Heart right ventricle (tissue), 16 donors: ENCODE results near the gene THTPA. TPM values are rescaled to one million over a fixed set of nuclear protein-coding genes. Genes with fewer than 3 reads are reported as not detected.

Experiments
- ATAC-seq, 8 donors: fragments of 200-7000 bp; cut with Tn5 transposase; one replicate each; pipeline ENCODE4 v1.9.1; 2020; ENCODE audit warnings: mild to moderate bottlenecking in 8 of 8, moderate library complexity in 8 of 8, moderate number of reproducible peaks in 1 of 8
- DNase-seq, 2 donors: peaks; one replicate each; pipeline ENCODE4 v3.0.0-alpha.2; 2020
- H3K27ac ChIP-seq, 10 donors: fragments of 200-600 bp; sonication (generic) in 2 of 10; one replicate each; pipeline versions ENCODE4 v1.5.0 to v1.8.0; 2020 to 2022; ENCODE audit warnings: mild to moderate bottlenecking in 3 of 10
- H3K27me3 ChIP-seq, 7 donors: fragments of 200-600 bp; one replicate each; pipeline ENCODE4 v1.8.0; 2021 to 2022; ENCODE audit warnings: mild to moderate bottlenecking in 2 of 7
- H3K36me3 ChIP-seq, 9 donors: fragments of 200-600 bp; sonication (generic) in 1 of 9; one replicate each; pipeline versions ENCODE4 v1.5.0 to v1.8.0; 2020 to 2022; ENCODE audit warnings: mild to moderate bottlenecking in 2 of 9
- H3K4me1 ChIP-seq, 9 donors: fragments of 200-600 bp; sonication (generic) in 1 of 9; one replicate each; pipeline versions ENCODE4 v1.5.0 to v1.8.0; 2020 to 2022; ENCODE audit warnings: mild to moderate bottlenecking in 4 of 9
- H3K4me3 ChIP-seq, 10 donors: fragments of 200-600 bp; sonication (generic) in 2 of 10; one replicate each; pipeline versions ENCODE4 v1.5.0 to v1.8.0; 2020 to 2022; ENCODE audit warnings: mild to moderate bottlenecking in 7 of 10, moderate library complexity in 2 of 10
- H3K9me3 ChIP-seq, 11 donors: fragments of 200-600 bp in 10 of 11; sonication (generic) in 2 of 11; one replicate each; pipeline versions ENCODE4 v1.5.0 to v1.8.0; 2013 to 2022; ENCODE audit warnings: mild to moderate bottlenecking in 2 of 11, control low read depth in 1 of 11, moderate library complexity in 1 of 11
- CTCF ChIP-seq, 9 donors: fragments of 200-600 bp; sonication (generic) in 2 of 9; IDR thresholded peaks; one replicate each; pipeline versions ENCODE4 v1.5.0 to v1.8.0; 2021 to 2022; ENCODE audit warnings: antibody characterized with exemption in 9 of 9, mild to moderate bottlenecking in 5 of 9, moderate library complexity in 1 of 9
- WGBS, 2 donors: extraction: QIAGEN DNeasy Blood & Tissue Kit; methylation state at CpG; one replicate each; pipeline ENCODE4 v1.1.7; 2013; ENCODE audit warnings: inconsistent platforms in 1 of 2; 5-methylcytosine and 5-hydroxymethylcytosine counted together
- intact Hi-C, 10 donors: fragments of 100-400 bp; cut with DNase I; formaldehyde crosslinking; loops; one replicate each; pipeline versions ENCODE4 v1.11.1 to v1.14.2; 2022
- polyA plus RNA-seq, 2 donors: library from polyadenylated mRNA; stranded (reverse); fragments of 200-250 nt; gene quantifications; one replicate each; pipeline ENCODE4 v1.2.3, GENCODE V29; 2013
- total RNA-seq, 10 donors: library from RNA; stranded (reverse); fragmentation: NEBNext Ultra II Directional in 3 of 10; extraction: Animal tissue kit (Norgen Biotek cat#: 25700) in 3 of 10; gene quantifications; one replicate each; pipeline versions ENCODE4 v1.2.1 to v1.2.4, GENCODE V29; 2021 to 2023
- donor health status: Arrhythmogenic right ventricular cardiomyopathy.
- donor health status: ischemic (EF 13 %, LVEDD 7.1; RV severe dilation, severe dysfunction).
- donor health status: healthy with polysubstance abuse.
- donor health status: DM: no; HTN: yes; CAD: no.
- donor health status: DM: no; HTN: no; CAD: no.
- donor health status: ischemic (EF 25% LVEDD 6.9; RV normal size, moderate dysfunction).
- donor health status: ischemic (EF 25% LVEDD 5.7; RV mildly dilated, moderate dysfunction).
- donor health status: healthy.
- donor health status: DM: yes; HTN: yes; CAD: no.
- donor health status: Ischemic cardiomyopathy.
- donor health status: ischemic (EF 35%, LVEDD 5.7; RV mildly dilated, moderate dysfunction).
- donor health status: nonischemic (EF 11% LVEDD 7.7; RV severe dilation, severe dysfunction).
- donor health status: DM: yes; HTN: yes; CAD: no.
- donor health status: PGD.
- donor health status: ischemic (EF 29% LVEDD 5.4; RV normal size, mild dysfunction).
- donor health status: nonischemic (EF 23%, LVEDD 6.1; RV moderate dilation, normal function).

The THTPA gene
- total and polyA plus RNA-seq, 12 donors, result 8.7 to 27.9 (median 18.0) TPM

DNA sequence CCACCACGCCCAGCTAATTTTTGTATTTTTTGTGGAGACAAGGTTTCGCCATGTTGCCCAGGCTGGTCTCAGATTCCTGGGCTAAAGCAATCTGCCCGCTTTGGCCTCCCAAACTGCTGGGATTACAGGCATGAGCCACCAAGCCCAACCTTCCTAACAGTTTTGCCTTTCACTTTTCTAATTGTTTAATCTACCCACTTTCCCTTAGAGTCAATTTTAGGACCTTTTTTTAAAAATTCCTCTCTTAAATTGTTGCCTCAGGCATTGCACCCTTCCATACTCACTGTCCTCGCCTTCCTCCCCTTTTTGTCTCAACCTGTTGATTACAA, 16.0 kb upstream of the THTPA start:
- 89 to 92% methylated on average over 4 of the region's 4 CpGs for WGBS, 2 donors
- Histone ChIP-seq H3K27ac (no peak overlapping the region), H3K4me1 (peaks cover 0 to 17% (median 7%) of the 10 kb centered on the region in 9 donors), H3K27me3 (no peaks in the 10 kb centered on the region), H3K36me3 (no peaks in the 10 kb centered on the region), H3K4me3 (no peak overlapping the region), H3K9me3 (no peaks in the 10 kb centered on the region)
- TF ChIP-seq CTCF (IDR thresholded peaks at IDR 0.05), result no peak
- intact Hi-C loops, result loop anchor here in 1 of 10 donors (5.0 kb wide), 1 partner anchor 63 kb away; no protein-coding TSS in a partner anchor
- ATAC-seq (no peak), DNase-seq (no peak)

DNA sequence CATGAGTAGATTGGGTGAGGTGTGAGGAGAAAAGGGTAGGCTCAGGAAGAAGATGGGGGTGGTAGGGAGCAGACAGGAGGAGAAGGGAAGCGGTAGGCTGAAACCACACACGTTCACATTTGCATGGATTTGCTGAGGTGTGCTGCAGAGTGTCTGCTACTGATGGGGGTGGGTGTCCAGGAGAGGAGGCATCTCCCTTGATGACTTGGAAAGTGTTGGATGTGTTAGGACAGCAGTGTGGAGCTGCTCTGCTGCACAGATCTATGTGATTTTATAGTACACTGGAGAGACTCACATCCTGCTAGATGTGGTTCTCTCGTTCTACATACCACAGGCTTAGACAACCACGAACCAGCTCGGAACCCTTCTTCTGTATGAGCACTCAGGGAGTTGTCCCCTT, 13.8 kb upstream of the THTPA start:
- no peak overlapping the region for H3K27ac ChIP-seq
- no peak for DNase-seq
- H3K4me1 ChIP-seq, result peaks cover 0 to 30% (median 14%) of the 10 kb centered on the region in 9 donors
- intact Hi-C loops, result loop anchor here in 1 of 10 donors (5.0 kb wide), 1 partner anchor 65 kb away; no protein-coding TSS in a partner anchor
- no peaks in the 10 kb centered on the region for H3K27me3 ChIP-seq
- TF ChIP-seq CTCF (IDR thresholded peaks at IDR 0.05), result no peak
- ATAC-seq, result no peak
- H3K36me3 ChIP-seq, result no peaks in the 10 kb centered on the region
- WGBS, 2 donors, result 77 to 81% methylated on average over 5 of the region's 5 CpGs
- no peaks in the 10 kb centered on the region for H3K9me3 ChIP-seq
- no peak overlapping the region for H3K4me3 ChIP-seq

DNA sequence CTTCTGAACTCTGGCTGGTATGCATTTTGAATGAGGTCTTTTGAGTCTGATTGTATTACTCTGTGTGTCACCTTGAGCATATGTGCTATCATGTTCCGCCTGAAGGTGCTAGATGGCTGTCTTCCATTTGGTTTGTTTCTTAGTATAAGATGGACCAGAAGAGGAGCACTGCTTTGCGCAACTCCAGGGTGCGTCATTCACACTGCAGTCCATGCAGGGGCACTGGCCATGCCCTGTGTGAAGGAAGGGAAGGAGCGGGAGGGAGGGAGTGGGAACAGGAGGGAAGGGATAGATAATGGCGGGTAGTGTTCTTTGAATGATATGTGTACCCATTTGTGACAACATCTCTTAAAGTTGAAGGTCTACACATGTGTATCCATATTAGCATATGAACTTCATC, 12.7 kb upstream of the THTPA start:
- no peak for ATAC-seq
- Histone ChIP-seq H3K9me3 (no peaks in the 10 kb centered on the region), H3K4me3 (no peak overlapping the region), H3K27me3 (no peaks in the 10 kb centered on the region), H3K27ac (no peak overlapping the region), H3K4me1 (peaks cover 0 to 30% (median 14%) of the 10 kb centered on the region in 9 donors), H3K36me3 (no peaks in the 10 kb centered on the region)
- intact Hi-C loops, result loop anchor here in 1 of 10 donors (5.0 kb wide), 1 partner anchor 66 kb away; no protein-coding TSS in a partner anchor
- DNase-seq, result no peak
- WGBS, 2 donors, result 96 to 98% methylated on average over 5 of the region's 5 CpGs
- TF ChIP-seq CTCF (IDR thresholded peaks at IDR 0.05), result no peak

DNA sequence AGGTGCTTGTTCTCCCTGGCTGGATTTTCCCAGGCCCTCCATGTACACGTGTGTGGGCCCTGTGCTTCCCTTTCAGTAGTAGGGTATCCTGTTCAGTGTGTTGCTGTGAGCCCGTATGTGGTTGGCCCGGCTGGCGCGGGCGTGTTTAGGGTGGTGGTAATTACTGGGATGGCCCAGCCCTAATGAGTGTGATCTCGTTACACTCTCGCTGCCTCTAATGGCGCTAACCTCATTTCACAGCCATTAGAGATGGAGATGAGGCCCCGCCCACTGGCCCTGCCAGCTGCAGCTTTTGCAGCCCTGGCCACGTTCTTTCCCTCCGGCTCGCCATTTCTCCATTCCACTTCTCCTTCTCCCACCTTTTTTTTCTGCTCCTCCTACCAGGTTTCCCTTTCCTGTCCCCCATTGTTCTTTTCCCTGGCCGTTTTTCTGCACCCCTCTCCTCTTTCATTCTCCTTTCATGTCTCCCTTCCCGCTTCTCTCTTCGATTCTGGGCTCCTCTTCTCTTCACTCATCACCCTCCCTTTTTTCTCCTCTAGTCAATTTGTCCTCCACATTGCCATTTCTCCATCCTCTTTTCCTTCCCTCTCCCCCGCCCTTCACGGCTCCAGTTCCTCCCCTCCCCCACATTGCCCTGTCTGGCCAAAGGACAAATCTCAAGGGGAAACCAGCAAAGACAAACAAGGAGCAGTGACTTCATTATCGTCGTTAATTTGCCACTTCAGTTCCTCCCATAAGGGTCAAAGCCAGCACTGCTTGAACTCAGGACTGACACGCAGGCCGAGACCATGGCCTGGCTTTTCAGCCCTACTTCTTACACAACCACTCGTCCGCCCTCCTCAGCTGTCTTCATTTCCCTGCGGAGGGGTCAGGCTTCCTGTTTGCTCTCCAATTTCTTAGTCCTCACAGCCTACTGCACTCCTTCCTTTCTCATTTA, 11.3 kb upstream of the THTPA start:
- no peak overlapping the region for H3K4me3 ChIP-seq
- H3K4me1 ChIP-seq, result peaks cover 0 to 21% (median 13%) of the 10 kb centered on the region in 9 donors
- no peak for TF ChIP-seq CTCF (IDR thresholded peaks at IDR 0.05)
- DNase-seq (peak; percentile 62 to 66), ATAC-seq (peak; percentile 46 to 93 (median 85))
- no peaks in the 10 kb centered on the region for H3K27me3 ChIP-seq
- H3K27ac ChIP-seq, result peak overlapping the region in 8 of 10 donors; percentile 48 to 77 (median 68)
- intact Hi-C loops, result loop anchor here in 1 of 10 donors (5.0 kb wide), 1 partner anchor 67 kb away; no protein-coding TSS in a partner anchor
- WGBS, 2 donors, result 43 to 49% methylated on average over 25 of the region's 25 CpGs
- H3K9me3 ChIP-seq, result no peaks in the 10 kb centered on the region
- H3K36me3 ChIP-seq, result no peaks in the 10 kb centered on the region
